HAP-1 (cell line): ENCODE data around the gene MS4A14.
"Not testable (repeated sequence)": the region's sequence is repeated elsewhere in the genome, so short reads cannot be mapped to it uniquely, and the experiment has no call there.

Source experiments
- DNase-seq, 2 experiments: peaks; one replicate each; pipeline ENCODE4 v3.0.0-alpha.2; 2016 to 2020; ENCODE audit warnings: low spot score in 2 of 2
- H3K27me3 ChIP-seq: fragments of 250-450 bp; sonication (Bioruptor Pico); 2 replicates; pipeline ENCODE4 v1.5.1; 2020; ENCODE audit warnings: low read depth, mild to moderate bottlenecking, moderate library complexity
- H3K36me3 ChIP-seq: fragments of 250-450 bp; sonication (Bioruptor Pico); replicated peaks from 2 replicates; pipeline ENCODE4 v1.5.1; 2020; ENCODE audit warnings: mild to moderate bottlenecking
- H3K4me1 ChIP-seq: fragments of 250-450 bp; sonication (Bioruptor Pico); 2 replicates; pipeline ENCODE4 v1.5.1; 2020; ENCODE audit warnings: mild to moderate bottlenecking
- H3K4me3 ChIP-seq: fragments of 250-450 bp; sonication (Bioruptor Pico); 2 replicates; pipeline ENCODE4 v1.5.1; 2020; ENCODE audit warnings: mild to moderate bottlenecking, moderate library complexity
- H3K9me3 ChIP-seq: fragments of 250-450 bp; sonication (Bioruptor Pico); 2 replicates; pipeline ENCODE4 v1.5.1; 2020; ENCODE audit warnings: mild to moderate bottlenecking, moderate library complexity
- in situ Hi-C: fragments of 300-500 bp; cut with MboI; formaldehyde crosslinking; loops from 3 replicates; pipeline ENCODE4 v1.14.3; 2020; ENCODE audit warnings: low sequenced_read_pairs, inconsistent platforms, mixed read lengths

The MS4A14 gene

GRCh38 chr11:60420015-60420414, 23.8 kb downstream of the MS4A14 start:
- Histone ChIP-seq H3K4me3 (no peak overlapping the region), H3K27me3 (no peaks in the 10 kb centered on the region), H3K36me3 (no peaks in the 10 kb centered on the region), H3K9me3 (no peaks in the 10 kb centered on the region), H3K4me1 (no peaks in the 10 kb centered on the region)
- DNase-seq = no peak
- in situ Hi-C loops = no loop called here

GRCh38 chr11:60422609-60423008, 26.4 kb downstream of the MS4A14 start:
- Histone ChIP-seq H3K27me3 (no peaks in the 10 kb centered on the region), H3K4me3 (no peak overlapping the region), H3K9me3 (no peaks in the 10 kb centered on the region), H3K4me1 (no peaks in the 10 kb centered on the region), H3K36me3 (no peaks in the 10 kb centered on the region)
- in situ Hi-C loops = no loop called here
- DNase-seq = no peak

GRCh38 chr11:60428517-60428916, 32.3 kb downstream of the MS4A14 start:
- in situ Hi-C loops = no loop called here
- no peak for DNase-seq
- Histone ChIP-seq H3K27me3 (no peaks in the 10 kb centered on the region), H3K4me1 (no peaks in the 10 kb centered on the region), H3K4me3 (no peak overlapping the region), H3K36me3 (no peaks in the 10 kb centered on the region), H3K9me3 (no peaks in the 10 kb centered on the region)

GRCh38 chr11:60429272-60429671, 33.0 kb downstream of the MS4A14 start, which contains the start of gene MS4A5:
TSS of gene MS4A5 (plus strand) at chr11:60429572. CDS start at chr11:60429675, 103 bp downstream.
- in situ Hi-C loops = no loop called here
- Histone ChIP-seq H3K9me3 (no peaks in the 10 kb centered on the region), H3K4me3 (no peak within 1 kb of the TSS), H3K4me1 (no peaks in the 10 kb centered on the region), H3K27me3 (no peaks in the 10 kb centered on the region; the same call in 1 of the 2 replicates), H3K36me3 (no peaks in the 10 kb centered on the region)
- no peak for DNase-seq

- H3K27me3 ChIP-seq = no peaks in the 10 kb centered on the region; the same call in 1 of the 2 replicates
- no peaks in the 10 kb centered on the region for H3K4me1 ChIP-seq
- H3K4me3 ChIP-seq = no peak overlapping the region
- H3K36me3 ChIP-seq = no peaks in the 10 kb centered on the region
- no peak for DNase-seq
- H3K9me3 ChIP-seq = no peaks in the 10 kb centered on the region
- in situ Hi-C loops = no loop called here
Measured at GRCh38 chr11:60431251-60431650, 35.0 kb downstream of the MS4A14 start.

- no peaks in the 10 kb centered on the region; the same call in 1 of the 2 replicates for H3K27me3 ChIP-seq
- no peaks in the 10 kb centered on the region for H3K36me3 ChIP-seq
- in situ Hi-C loops = no loop called here
- no peak overlapping the region for H3K4me3 ChIP-seq
- H3K9me3 ChIP-seq = no peaks in the 10 kb centered on the region
- no peak for DNase-seq
- H3K4me1 ChIP-seq = no peaks in the 10 kb centered on the region
Measured at GRCh38 chr11:60433401-60433800, 37.1 kb downstream of the MS4A14 start.

GRCh38 chr11:60447070-60447469, 50.8 kb downstream of the MS4A14 start:
- H3K36me3 ChIP-seq = no peaks in the 10 kb centered on the region
- DNase-seq = no peak
- H3K9me3 ChIP-seq = no peaks in the 10 kb centered on the region
- H3K4me3 ChIP-seq = no peak overlapping the region
- H3K27me3 ChIP-seq = no peaks in the 10 kb centered on the region
- in situ Hi-C loops = no loop called here
- H3K4me1 ChIP-seq = no peaks in the 10 kb centered on the region

- in situ Hi-C loops = no loop called here
- no peaks in the 10 kb centered on the region for H3K9me3 ChIP-seq
Measured at GRCh38 chr11:60447846-60448245, 51.6 kb downstream of the MS4A14 start.

GRCh38 chr11:60451185-60451584, 54.9 kb downstream of the MS4A14 start:
- DNase-seq, in situ Hi-C loops, H3K27me3 ChIP-seq, H3K4me1 ChIP-seq, H3K4me3 ChIP-seq, H3K9me3 ChIP-seq, H3K36me3 ChIP-seq: not testable (repeated sequence)

More at GRCh38 chr11:60447846-60448245, 51.6 kb downstream of the MS4A14 start:
- Histone ChIP-seq H3K4me1 (no peaks in the 10 kb centered on the region), H3K36me3 (no peaks in the 10 kb centered on the region), H3K27me3 (no peaks in the 10 kb centered on the region), H3K4me3 (no peak overlapping the region)
- DNase-seq = no peak

- no peaks in the 10 kb centered on the region for H3K27me3 ChIP-seq
- DNase-seq = no peak
- no peaks in the 10 kb centered on the region for H3K4me1 ChIP-seq
- H3K4me3 ChIP-seq = no peak overlapping the region
- no peaks in the 10 kb centered on the region for H3K9me3 ChIP-seq
- H3K36me3 ChIP-seq = no peaks in the 10 kb centered on the region
- in situ Hi-C loops = no loop called here
Measured at GRCh38 chr11:60454212-60454611, 58.0 kb downstream of the MS4A14 start.

GRCh38 chr11:60455531-60456042, 59.3 kb downstream of the MS4A14 start, which contains the start of gene MS4A1:
TSS of gene MS4A1 (plus strand) at chr11:60455847. CDS start at chr11:60462375, 6,528 bp downstream.
- in situ Hi-C loops = no loop called here
- Histone ChIP-seq H3K36me3 (no peaks in the 10 kb centered on the region), H3K4me3 (no peak within 1 kb of the TSS), H3K9me3 (no peaks in the 10 kb centered on the region), H3K4me1 (no peaks in the 10 kb centered on the region), H3K27me3 (no peaks in the 10 kb centered on the region)
- no peak for DNase-seq

- Histone ChIP-seq H3K36me3 (no peaks in the 10 kb centered on the region), H3K27me3 (no peaks in the 10 kb centered on the region), H3K9me3 (no peaks in the 10 kb centered on the region), H3K4me3 (no peak overlapping the region), H3K4me1 (no peaks in the 10 kb centered on the region)
- in situ Hi-C loops = no loop called here
- DNase-seq = no peak
Measured at GRCh38 chr11:60457576-60457975, 61.3 kb downstream of the MS4A14 start.

- H3K27me3 ChIP-seq = no peaks in the 10 kb centered on the region
- in situ Hi-C loops = no loop called here
- no peaks in the 10 kb centered on the region for H3K4me1 ChIP-seq
- no peaks in the 10 kb centered on the region for H3K9me3 ChIP-seq
- DNase-seq = no peak
- no peaks in the 10 kb centered on the region for H3K36me3 ChIP-seq
- H3K4me3 ChIP-seq = no peak overlapping the region
Measured at GRCh38 chr11:60459345-60459744, 63.1 kb downstream of the MS4A14 start.
